GM12878 (cell line): ENCODE results near the gene FAM25A. TPM values are rescaled to one million over a fixed set of nuclear protein-coding genes. Genes with fewer than 3 reads are reported as not detected.

Experiments
- BCLAF1 ChIP-seq: fragments of 450-650 bp; IDR thresholded peaks from 2 replicates; pipeline ENCODE4 v1.6.1; 2017; ENCODE audit warnings: antibody characterized with exemption, mild to moderate bottlenecking, moderate library complexity
- BMI1 ChIP-seq: fragments of 450-650 bp; IDR thresholded peaks from 2 replicates; pipeline ENCODE4 v1.6.1; 2016; ENCODE audit warnings: mild to moderate bottlenecking, moderate library complexity, borderline replicate concordance
- CBX5 ChIP-seq: sonication (generic); IDR thresholded peaks from 2 replicates; pipeline ENCODE4 v1.6.1; 2016; ENCODE audit warnings: low read depth, moderate library complexity, mild to moderate bottlenecking, inconsistent platforms
- DPF2 ChIP-seq: fragments of 450-650 bp; IDR thresholded peaks from 2 replicates; pipeline ENCODE4 v1.6.1; 2017; ENCODE audit warnings: mild to moderate bottlenecking
- E4F1 ChIP-seq: fragments of 450-650 bp; IDR thresholded peaks from 2 replicates; pipeline ENCODE4 v1.6.1; 2018; ENCODE audit warnings: borderline replicate concordance, mild to moderate bottlenecking; ENCODE audit not compliant: partially characterized antibody
- ETV6 ChIP-seq, 2 experiments: fragments of 450-650 bp in 1 of 2; IDR thresholded peaks in 1 of 2; conservative IDR thresholded peaks in 1 of 2; 2 replicates each; pipeline ENCODE4 v1.6.1; 2014; ENCODE audit warnings: antibody characterized with exemption in 1 of 2, borderline replicate concordance in 1 of 2, low read depth in 1 of 2, mild to moderate bottlenecking in 1 of 2, moderate library complexity in 1 of 2
- EZH2 ChIP-seq: IDR thresholded peaks from 2 replicates; pipeline ENCODE4 v1.6.1; 2012; ENCODE audit warnings: low read depth, mild to moderate bottlenecking, control low read depth, inconsistent platforms, low read length, borderline replicate concordance; ENCODE audit not compliant: control insufficient read depth
- IKZF1 ChIP-seq: fragments of 450-650 bp; conservative IDR thresholded peaks from 2 replicates; pipeline ENCODE4 v1.6.1; 2017; ENCODE audit warnings: antibody characterized with exemption, mild to moderate bottlenecking
- JUNB ChIP-seq: IDR thresholded peaks from 2 replicates; pipeline ENCODE4 v1.6.1; 2016; ENCODE audit warnings: antibody characterized with exemption, mild to moderate bottlenecking
- KLF5 ChIP-seq: fragments of 450-650 bp; IDR thresholded peaks from 2 replicates; pipeline ENCODE4 v1.6.1; 2014; ENCODE audit warnings: mild to moderate bottlenecking; ENCODE audit not compliant: partially characterized antibody
- NR2C1 ChIP-seq: fragments of 450-650 bp; IDR thresholded peaks from 2 replicates; pipeline ENCODE4 v1.6.1; 2017; ENCODE audit warnings: antibody characterized with exemption, mild to moderate bottlenecking, moderate library complexity
- RAD21 ChIP-seq: IDR thresholded peaks from 2 replicates; pipeline ENCODE4 v1.6.1; 2011; ENCODE audit warnings: mild to moderate bottlenecking, low read depth, low read length, moderate library complexity; ENCODE audit not compliant: insufficient read depth
- RELA ChIP-seq: fragments of 450-650 bp; IDR thresholded peaks from 2 replicates; pipeline ENCODE4 v1.8.0; 2014; ENCODE audit warnings: borderline replicate concordance; ENCODE audit not compliant: partially characterized antibody
- RELB ChIP-seq: fragments of 450-650 bp; IDR thresholded peaks from 2 replicates; pipeline ENCODE4 v1.6.1; 2017; ENCODE audit warnings: low read depth, mild to moderate bottlenecking, moderate library complexity
- SIX5 ChIP-seq: IDR thresholded peaks from 2 replicates; pipeline ENCODE4 v1.6.1; 2011; ENCODE audit warnings: mild to moderate bottlenecking, low read depth, low read length, moderate library complexity; ENCODE audit not compliant: severe bottlenecking
- SREBF1 ChIP-seq: IDR thresholded peaks from 2 replicates; pipeline ENCODE4 v1.6.1; 2012; ENCODE audit warnings: mild to moderate bottlenecking, low read length
- TAF1 ChIP-seq: IDR thresholded peaks from 2 replicates; pipeline ENCODE4 v1.6.1; 2011; ENCODE audit warnings: mild to moderate bottlenecking, low read depth, low read length, borderline replicate concordance
- TBL1XR1 ChIP-seq: IDR thresholded peaks from 2 replicates; pipeline ENCODE4 v1.6.1; 2012; ENCODE audit warnings: low read depth, low read length, improper control_type of control experiment
- USF1 ChIP-seq: IDR thresholded peaks from 2 replicates; pipeline ENCODE4 v1.6.1; 2011; ENCODE audit warnings: borderline replicate concordance, low read depth, mild to moderate bottlenecking, moderate library complexity, mixed read lengths, low read length; ENCODE audit not compliant: insufficient read depth; ENCODE audit errors: extremely low read length
- YY1 ChIP-seq: IDR thresholded peaks from 2 replicates; pipeline ENCODE4 v1.6.1; 2011; ENCODE audit warnings: low read depth, mild to moderate bottlenecking, low read length
- ZNF24 ChIP-seq: fragments of 450-650 bp; IDR thresholded peaks from 2 replicates; pipeline ENCODE4 v1.6.1; 2017; ENCODE audit warnings: antibody characterized with exemption, mild to moderate bottlenecking
- ZSCAN29 ChIP-seq: fragments of 450-650 bp; IDR thresholded peaks from 2 replicates; pipeline ENCODE4 v1.6.1; 2017; ENCODE audit warnings: mild to moderate bottlenecking, moderate library complexity
- polyA plus RNA-seq, 11 experiments: library from polyadenylated mRNA; depleted of rRNA in 4 of 11; unstranded in 6 of 11; stranded (reverse) in 5 of 11; fragments of >200 nt; fragmentation: Nextera tagmentation in 4 of 11; fragmentation: Illumina TruSeq in 1 of 11; extraction: Ambion mirVana in 4 of 11; extraction: Trizol in 1 of 11; gene quantifications; 1 replicate in 1 of 11; 2 replicates in 10 of 11; pipeline versions ENCODE4 v1.2.1 to v1.2.3, GENCODE V29; 2011 to 2016; ENCODE audit warnings: inconsistent platforms in 2 of 11, missing spikeins in 2 of 11, low read depth in 1 of 11
- total RNA-seq, 4 experiments: library from RNA; depleted of rRNA in 3 of 4; stranded (reverse); fragments of >200 nt in 3 of 4; fragmentation: Illumina TruSeq in 1 of 4; extraction: Trizol in 1 of 4; gene quantifications; 2 replicates each; pipeline versions ENCODE4 v1.2.1 to v1.2.3, GENCODE V29; 2013 to 2021

The FAM25A gene
- total and polyA plus RNA-seq, 10 of the 15 experiments (the other 5 are each of a cell fraction or from before 2014, with no cell fraction given): not detected

GRCh38 chr10:86971232-86971991 lies 48.7 kb upstream of the FAM25A start (continued):
- TF ChIP-seq E4F1: no peak
- no peak for TF ChIP-seq RAD21
- TF ChIP-seq YY1: no peak
- TF ChIP-seq RELA: no peak
- TF ChIP-seq NR2C1: no peak
- TF ChIP-seq ZNF24: no peak
- peak; percentile 73 for TF ChIP-seq IKZF1
- TF ChIP-seq BCLAF1: peak; percentile 72; the same call in 1 of the 2 replicates
- peak; percentile 81 for TF ChIP-seq DPF2
- no peak for TF ChIP-seq BMI1
- TF ChIP-seq KLF5: no peak
- TF ChIP-seq EZH2: no peak
- no peak for TF ChIP-seq ZSCAN29
- no peak for TF ChIP-seq SIX5
- no peak for TF ChIP-seq JUNB
- peak; percentile 64 for TF ChIP-seq USF1
- peak; percentile 3; the same call in 1 of the 2 replicates for TF ChIP-seq TAF1
- TF ChIP-seq TBL1XR1: no peak
- no peak for TF ChIP-seq CBX5
- no peak for TF ChIP-seq SREBF1
- no peak for TF ChIP-seq ETV6 (conservative IDR thresholded peaks at IDR 0.05 in 1 of 2, IDR thresholded peaks at IDR 0.05 in 1 of 2; ENCODE audit: borderline replicate concordance in 1 of 2, low read depth in 1 of 2)
- TF ChIP-seq RELB: 0 out of 2 replicates have a peak, but pooled peaks have one; percentile 23
